Dermis lymphatic vessel endothelial cell (primary cell): ENCODE measurements around the gene FGF8. TPM values are rescaled to one million over a fixed set of nuclear protein-coding genes. Genes with fewer than 3 reads are reported as not detected.

Experiments used
- total RNA-seq: library from RNA; depleted of rRNA; stranded (reverse); fragments of >200 nt; gene quantifications from 2 replicates; pipeline ENCODE4 v1.2.1, GENCODE V29; 2014

FGF8 gene
- total RNA-seq: not detected in 2 replicates

GRCh38 chr10:101775273-101776160, at the start of gene FGF8:
Gene FGF8, minus strand, starts transcription at chr10:101776114. Its CDS starts 214 bp downstream, at chr10:101775900.

GRCh38 chr10:101818119-101818871, 42.4 kb upstream of the FGF8 start, which contains the start of gene OGA:
Gene OGA, minus strand, starts transcription at chr10:101818444. Its CDS starts 422 bp downstream, at chr10:101818022.

GRCh38 chr10:101782811-101783735, 7.2 kb upstream of the FGF8 start, which contains the start of gene NPM3:
Gene NPM3, minus strand, starts transcription at chr10:101783446. Its CDS starts 56 bp downstream, at chr10:101783390.

Other genes with a start within 250 kb of the FGF8 start
- gene POLL, start 187.9 kb downstream of the FGF8 start, total RNA-seq: 6.1 and 7.2 TPM in 2 replicates
- 11.9 and 18.0 TPM in 2 replicates for gene DPCD, start 187.8 kb downstream of the FGF8 start, total RNA-seq
- 23.5 and 24.8 TPM in 2 replicates for gene FBXW4, start 80.9 kb downstream of the FGF8 start, total RNA-seq
- gene NPM3, start 7.3 kb upstream of the FGF8 start, total RNA-seq: 55.2 and 73.3 TPM in 2 replicates
- gene OGA, start 42.3 kb upstream of the FGF8 start, total RNA-seq: 65.2 and 74.1 TPM in 2 replicates
- gene KCNIP2, start 67.7 kb upstream of the FGF8 start, total RNA-seq: 0.09 and 0.11 TPM in 2 replicates